Omental fat pad (tissue), 4 donors: Measurements from ENCODE around the gene TRAPPC4. TPM values are rescaled to one million over a fixed set of nuclear protein-coding genes. Genes with fewer than 3 reads are reported as not detected.
"Not testable (repeated sequence)": the region's sequence is repeated elsewhere in the genome, so short reads cannot be mapped to it uniquely, and the experiment has no call there.

Experiments used
- ATAC-seq: fragments of 150-250 bp; one replicate; pipeline ENCODE4 v1.9.1; 2016; ENCODE audit warnings: mild to moderate bottlenecking, moderate library complexity; ENCODE audit not compliant: low FRiP score
- DNase-seq: peaks from one replicate; pipeline ENCODE4 v3.0.0-alpha.2; 2019; ENCODE audit warnings: low spot score
- total RNA-seq, 4 donors: library from RNA; depleted of rRNA; stranded (reverse); fragments of >200 nt; gene quantifications; one replicate each; pipeline ENCODE4 v1.1.0, GENCODE V29; 2016
- TF ChIP-seq, protein P1 (sequence below), 3 donors: fragments of 450-650 bp; IDR thresholded peaks; one replicate each; pipeline ENCODE4 v1.5.1; 2016 to 2017; ENCODE audit warnings: antibody characterized with exemption in 3 of 3, mild to moderate bottlenecking in 3 of 3, moderate library complexity in 2 of 3

The TRAPPC4 gene
- total RNA-seq, 4 donors from 2014 or later = 43.2 to 61.7 (median 51.4) TPM

DNA sequence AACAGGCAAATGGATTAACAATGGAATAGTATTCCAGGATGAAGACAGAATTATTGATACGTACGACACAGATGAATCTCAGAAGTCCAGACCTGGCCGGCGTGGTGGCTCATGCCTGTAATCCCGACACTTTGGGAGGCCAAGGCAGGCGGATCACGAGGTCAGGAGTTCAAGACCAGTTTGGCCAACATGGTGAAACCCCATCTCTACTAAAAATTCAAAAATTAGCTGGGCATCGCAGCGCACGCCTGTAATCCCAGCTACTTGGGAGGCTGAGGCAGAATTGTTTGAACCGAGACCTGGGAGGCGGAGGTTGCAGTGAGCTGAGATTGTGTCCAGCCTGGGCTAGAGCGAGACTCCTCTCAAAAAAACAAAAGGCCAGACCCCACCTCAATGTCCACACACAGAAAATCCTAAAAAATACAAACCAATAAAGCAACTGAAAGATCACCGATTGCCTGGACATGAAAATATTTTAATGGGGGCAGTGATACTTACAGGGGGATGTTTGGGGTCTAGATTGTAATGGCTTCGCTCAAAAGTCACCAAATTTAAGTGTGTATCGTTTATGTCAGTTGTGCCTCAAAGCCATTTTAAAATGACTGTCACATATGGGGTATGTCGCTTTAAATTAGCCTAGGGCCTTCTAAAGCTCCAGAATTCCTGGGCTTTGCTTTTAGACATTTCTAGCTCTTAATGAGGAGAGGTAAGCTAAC lies 4.2 kb upstream of the TRAPPC4 start:
- no peak for ATAC-seq
- TF ChIP-seq, protein P1, sequence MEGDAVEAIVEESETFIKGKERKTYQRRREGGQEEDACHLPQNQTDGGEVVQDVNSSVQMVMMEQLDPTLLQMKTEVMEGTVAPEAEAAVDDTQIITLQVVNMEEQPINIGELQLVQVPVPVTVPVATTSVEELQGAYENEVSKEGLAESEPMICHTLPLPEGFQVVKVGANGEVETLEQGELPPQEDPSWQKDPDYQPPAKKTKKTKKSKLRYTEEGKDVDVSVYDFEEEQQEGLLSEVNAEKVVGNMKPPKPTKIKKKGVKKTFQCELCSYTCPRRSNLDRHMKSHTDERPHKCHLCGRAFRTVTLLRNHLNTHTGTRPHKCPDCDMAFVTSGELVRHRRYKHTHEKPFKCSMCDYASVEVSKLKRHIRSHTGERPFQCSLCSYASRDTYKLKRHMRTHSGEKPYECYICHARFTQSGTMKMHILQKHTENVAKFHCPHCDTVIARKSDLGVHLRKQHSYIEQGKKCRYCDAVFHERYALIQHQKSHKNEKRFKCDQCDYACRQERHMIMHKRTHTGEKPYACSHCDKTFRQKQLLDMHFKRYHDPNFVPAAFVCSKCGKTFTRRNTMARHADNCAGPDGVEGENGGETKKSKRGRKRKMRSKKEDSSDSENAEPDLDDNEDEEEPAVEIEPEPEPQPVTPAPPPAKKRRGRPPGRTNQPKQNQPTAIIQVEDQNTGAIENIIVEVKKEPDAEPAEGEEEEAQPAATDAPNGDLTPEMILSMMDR (IDR thresholded peaks at IDR 0.05) = no peak
- no peak for DNase-seq

DNA sequence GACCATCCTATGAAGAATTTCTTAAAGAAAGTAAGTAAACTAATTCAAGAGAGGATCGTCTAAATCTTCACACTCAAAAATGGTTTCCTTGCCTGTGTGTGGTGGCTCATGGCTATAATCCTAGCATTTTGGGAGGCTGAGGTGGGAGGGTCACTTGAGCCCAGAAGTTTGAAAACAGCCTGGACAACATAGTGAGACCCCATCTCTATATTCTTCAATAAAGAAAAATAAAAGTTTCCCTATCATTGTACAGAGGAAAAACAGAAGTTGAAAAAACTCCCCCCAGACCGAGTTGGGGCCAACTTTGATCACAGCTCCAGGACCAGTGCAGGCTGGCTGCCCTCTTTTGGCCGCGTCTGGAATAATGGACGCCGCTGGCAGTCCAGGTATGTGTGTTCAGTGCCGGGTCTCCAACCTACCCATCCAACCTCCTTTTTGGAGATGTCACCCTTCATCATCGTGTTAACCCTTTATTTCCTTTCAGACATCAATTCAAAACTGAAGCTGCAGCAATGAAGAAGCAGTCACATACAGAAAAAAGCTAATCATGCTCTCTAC lies 3.4 kb upstream of the TRAPPC4 start:
- ATAC-seq (no peak), DNase-seq (no peak)
- TF ChIP-seq, protein P1 (IDR thresholded peaks at IDR 0.05) = no peak

DNA sequence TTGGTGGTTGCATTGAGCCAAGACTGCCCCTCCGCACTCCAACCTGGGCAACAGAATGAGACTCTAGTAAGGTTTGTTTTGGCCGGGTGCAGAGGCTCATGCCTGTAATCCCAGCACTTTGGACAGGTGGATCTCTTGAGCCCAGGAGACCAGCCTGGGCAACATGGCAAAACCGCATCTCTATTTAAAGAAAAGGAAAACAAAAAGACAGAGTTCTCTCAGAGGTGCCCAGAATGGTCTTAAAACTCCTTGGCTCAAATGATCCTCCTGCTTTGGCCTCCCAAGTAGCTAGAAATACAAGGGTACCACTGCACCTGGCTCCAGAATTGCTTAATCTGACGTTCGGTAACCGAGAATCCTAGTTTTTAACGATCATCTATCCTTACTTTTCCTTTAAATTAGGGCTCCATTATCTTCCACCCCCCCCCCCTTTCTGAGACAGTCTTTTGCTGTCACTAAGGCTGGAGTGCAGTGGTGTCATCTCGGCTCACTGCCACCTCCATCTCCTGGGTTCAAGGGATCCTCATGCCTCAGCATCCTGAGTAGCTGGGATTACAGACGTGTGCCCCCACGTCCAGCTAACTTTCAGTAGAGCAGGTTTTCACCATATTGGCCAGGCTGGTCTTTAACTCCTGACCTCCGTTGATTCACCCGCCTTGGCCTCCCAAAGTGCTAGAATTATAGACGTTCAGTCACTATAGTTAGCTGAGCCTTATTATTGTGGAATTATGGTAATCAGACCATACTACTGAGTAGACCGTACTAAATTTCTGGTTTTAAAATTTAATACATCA lies 2.2 kb upstream of the TRAPPC4 start:
- DNase-seq (no peak), ATAC-seq (no peak)
- TF ChIP-seq, protein P1 (IDR thresholded peaks at IDR 0.05) = no peak

DNA sequence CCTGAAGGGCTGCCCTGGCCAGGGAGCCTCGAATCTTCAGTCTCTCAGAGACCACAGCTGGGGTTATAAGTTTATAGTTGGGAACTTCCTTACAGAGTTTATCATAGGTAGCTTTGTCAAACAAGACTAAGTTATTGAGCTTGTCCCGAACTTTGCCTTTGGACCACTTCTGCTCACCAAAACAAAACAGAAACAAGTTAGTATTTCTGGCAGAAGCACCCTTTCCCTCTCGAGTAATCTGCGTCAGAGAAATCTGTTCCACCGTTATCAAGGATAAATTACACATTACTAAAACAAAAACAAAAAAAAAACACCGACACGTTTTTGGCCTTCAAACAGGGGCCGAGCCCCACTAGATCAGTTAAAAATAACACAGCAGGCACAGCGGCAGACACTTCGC lies 1.2 kb upstream of the TRAPPC4 start:
- not testable (repeated sequence) for ATAC-seq

DNA sequence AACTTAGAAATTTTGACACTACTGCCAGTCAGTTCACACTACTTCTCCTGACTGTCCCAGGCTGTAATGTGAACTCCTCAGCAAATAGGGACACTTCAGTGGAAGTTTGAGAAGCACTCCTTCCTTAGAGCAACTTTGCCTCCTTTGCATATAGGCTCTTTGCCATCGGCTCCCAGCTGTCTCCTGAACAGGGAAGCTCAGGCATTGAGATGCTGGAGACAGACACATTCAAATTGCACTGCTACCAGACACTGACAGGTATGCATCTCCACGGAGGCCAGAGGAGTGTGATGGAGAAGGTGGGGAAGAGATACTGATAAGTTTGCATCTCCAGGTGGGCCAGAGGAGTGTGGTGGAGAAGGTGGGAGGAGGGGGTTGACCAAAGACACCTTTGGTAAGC lies 1.4 kb downstream of the TRAPPC4 start:
- DNase-seq = no peak
- no peak for ATAC-seq
- TF ChIP-seq, protein P1 (IDR thresholded peaks at IDR 0.05) = no peak

More for the DNA sequence above, 1.2 kb upstream of the TRAPPC4 start:
- not testable (repeated sequence) for DNase-seq

DNA sequence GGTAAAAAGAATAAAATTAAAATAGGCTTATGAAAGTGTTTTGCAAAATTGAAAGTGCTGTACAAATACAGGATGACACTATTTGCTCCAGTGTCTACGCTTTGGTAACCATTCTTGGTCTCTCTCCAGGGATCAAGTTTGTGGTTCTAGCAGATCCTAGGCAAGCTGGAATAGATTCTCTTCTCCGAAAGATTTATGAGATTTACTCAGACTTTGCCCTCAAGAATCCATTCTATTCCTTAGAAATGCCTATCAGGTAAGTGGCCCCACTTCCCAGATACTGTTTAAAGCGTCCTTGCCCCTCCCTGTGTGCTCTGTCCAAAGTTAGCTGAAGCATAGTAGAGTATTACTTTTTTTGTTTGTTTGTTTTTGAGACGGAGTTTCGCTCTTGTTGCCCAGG lies 3.1 kb downstream of the TRAPPC4 start:
- TF ChIP-seq, protein P1 (IDR thresholded peaks at IDR 0.05) = no peak

DNA sequence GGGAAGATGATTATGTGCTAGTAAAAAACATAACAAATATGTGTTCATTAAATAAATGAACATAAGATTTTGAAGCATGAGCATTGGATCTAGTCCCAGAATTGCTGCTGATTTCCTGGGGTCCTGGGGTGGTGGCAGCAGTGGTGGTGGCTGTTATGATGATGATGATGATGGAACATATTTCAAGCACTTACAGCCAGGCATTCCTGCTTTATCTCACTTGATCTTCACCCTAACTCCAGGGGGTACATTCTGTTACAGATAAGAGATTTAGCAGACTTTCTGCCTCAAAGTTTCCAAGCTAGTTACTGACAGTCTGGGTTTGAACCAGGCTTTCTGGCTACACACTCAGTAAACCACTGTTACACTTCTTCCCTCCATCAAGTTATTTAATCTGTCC lies 5.2 kb downstream of the TRAPPC4 start:
- TF ChIP-seq, protein P1 (IDR thresholded peaks at IDR 0.05) = no peak
- DNase-seq (no peak), ATAC-seq (no peak)

More for the DNA sequence above, 3.1 kb downstream of the TRAPPC4 start:
- no peak for ATAC-seq
- DNase-seq = no peak
